ENCODE results near the gene TRIM9.
"Not testable (repeated sequence)": the region's sequence is repeated elsewhere in the genome, so short reads cannot be mapped to it uniquely, and the experiment has no call there.

TRIM9 gene

GRCh38 chr14:51002406-51002999 lies 92.4 kb downstream of the TRIM9 start:
- no peak for DNase-seq

GRCh38 chr14:51000566-51000965 lies 94.3 kb downstream of the TRIM9 start:
- no peak for DNase-seq

GRCh38 chr14:50999726-51000125 lies 95.2 kb downstream of the TRIM9 start:
- DNase-seq: no peak

GRCh38 chr14:50998612-50999011 lies 96.3 kb downstream of the TRIM9 start:
- DNase-seq: no peak

GRCh38 chr14:50997712-50998111 lies 97.2 kb downstream of the TRIM9 start:
- DNase-seq: no peak

- not testable (repeated sequence) for DNase-seq
These were observed 100.7 kb downstream of the TRIM9 start for GRCh38 chr14:50994158-50994557.

GRCh38 chr14:50985859-50986331 lies 109.0 kb downstream of the TRIM9 start:
- DNase-seq: no peak

- DNase-seq: no peak
These were observed 109.6 kb downstream of the TRIM9 start for GRCh38 chr14:50985124-50985858.

GRCh38 chr14:50984036-50984710 lies 110.7 kb downstream of the TRIM9 start:
- no peak for DNase-seq

- no peak for DNase-seq
These were observed 114.7 kb downstream of the TRIM9 start for GRCh38 chr14:50979941-50980850.

- no peak for DNase-seq
These were observed 116.0 kb downstream of the TRIM9 start for GRCh38 chr14:50978888-50979287.

- DNase-seq: no peak
These were observed 116.4 kb downstream of the TRIM9 start for GRCh38 chr14:50978529-50978871.

- no peak for DNase-seq
These were observed 116.9 kb downstream of the TRIM9 start for GRCh38 chr14:50977863-50978528.

GRCh38 chr14:50974118-50974517 lies 120.8 kb downstream of the TRIM9 start:
- no peak for DNase-seq

- DNase-seq: no peak
These were observed 122.2 kb downstream of the TRIM9 start for GRCh38 chr14:50972734-50973133.

GRCh38 chr14:50970886-50971781 lies 123.8 kb downstream of the TRIM9 start:
- DNase-seq: no peak

GRCh38 chr14:50967790-50968189 lies 127.1 kb downstream of the TRIM9 start:
- DNase-seq: no peak

GRCh38 chr14:50967103-50967502 lies 127.8 kb downstream of the TRIM9 start:
- DNase-seq: no peak

GRCh38 chr14:50964683-50965390 lies 130.1 kb downstream of the TRIM9 start:
- DNase-seq: no peak

- DNase-seq: no peak
These were observed 131.0 kb downstream of the TRIM9 start for GRCh38 chr14:50963919-50964318.

Measured in activated CD4-positive, alpha-beta T cell treated with anti-CD3 and anti-CD28 coated beads, Interleukin-2, amount 50 U/mL, for 16 hours (primary cell).